H1 (cell line): ENCODE results near the gene NOSIP. TPM values are rescaled to one million over a fixed set of nuclear protein-coding genes. Genes with fewer than 3 reads are reported as not detected.

Source experiments
- CTCF ChIA-PET: fragments of 300-600 bp; sonication (Branson Sonifier 250); formaldehyde crosslinking; loops from one replicate; lab custom pipeline; 2021; ENCODE audit not compliant: partially characterized antibody; lab: Charles Lee
- POLR2A ChIA-PET: fragments of 300-600 bp; sonication (Branson Sonifier 250); formaldehyde crosslinking; loops from one replicate; lab custom pipeline; 2021; ENCODE audit warnings: inconsistent platforms; ENCODE audit not compliant: partially characterized antibody; lab: Charles Lee
- DNase-seq, 2 experiments: peaks; one replicate each; pipeline versions ENCODE4 v3.0.0 to v3.0.0-alpha.2; 2010 to 2022; ENCODE audit warnings: low spot score in 2 of 2, low read depth in 1 of 2, mixed read lengths in 1 of 2
- FAIRE-seq: peaks from 2 replicates; lab custom pipeline; 2011; peaks lifted over from hg19 to GRCh38; lab: Jason Lieb, UNC
- H2AFZ ChIP-seq: 2 replicates; pipeline ENCODE4 v1.8.1; 2012; ENCODE audit warnings: low read length, inconsistent platforms
- H2AK5ac ChIP-seq: 2 replicates; pipeline ENCODE4 v1.6.1; 2013; ENCODE audit warnings: low read depth, low read length
- H2BK120ac ChIP-seq: replicated peaks from 2 replicates; pipeline ENCODE3; 2013; ENCODE audit warnings: low read depth, low read length, inconsistent platforms
- H2BK12ac ChIP-seq: 2 replicates; pipeline ENCODE4 v1.6.1; 2013; ENCODE audit warnings: low read depth, low read length
- H2BK15ac ChIP-seq: 2 replicates; pipeline ENCODE4 v1.6.1; 2013; ENCODE audit warnings: low read length
- H2BK20ac ChIP-seq: 2 replicates; pipeline ENCODE4 v1.6.1; 2013; ENCODE audit warnings: low read length
- H2BK5ac ChIP-seq: 2 replicates; pipeline ENCODE4 v1.6.1; 2013; ENCODE audit warnings: low read depth, low read length
- H3K14ac ChIP-seq: 2 replicates; pipeline ENCODE4 v1.6.1; 2013; ENCODE audit warnings: inconsistent platforms; ENCODE audit not compliant: insufficient read length
- H3K18ac ChIP-seq: 2 replicates; pipeline ENCODE4 v1.6.1; 2013; ENCODE audit warnings: low read length; ENCODE audit errors: extremely low read depth
- H3K23ac ChIP-seq: 2 replicates; pipeline ENCODE4 v1.6.1; 2013; ENCODE audit warnings: inconsistent platforms; ENCODE audit not compliant: insufficient read length
- H3K23me2 ChIP-seq: 2 replicates; pipeline ENCODE4 v1.6.1; 2013; ENCODE audit warnings: low read depth, low read length
- H3K27ac ChIP-seq: 2 replicates; pipeline ENCODE4 v1.6.1; 2011; ENCODE audit warnings: low read depth, low read length, inconsistent platforms
- H3K27me3 ChIP-seq, 4 experiments: replicated peaks in 1 of 4; 1 replicate in 1 of 4; 2 replicates in 3 of 4; pipeline versions ENCODE4 v1.6.1 to v1.8.1; 2011 to 2013; ENCODE audit warnings: low read length in 3 of 4, mild to moderate bottlenecking in 3 of 4, inconsistent platforms in 2 of 4, mixed read lengths in 2 of 4, moderate library complexity in 1 of 4; ENCODE audit not compliant: control insufficient read depth in 3 of 4, insufficient read depth in 3 of 4; ENCODE audit errors: extremely low read depth in 1 of 4
- H3K36me3 ChIP-seq, 4 experiments: 2 replicates each; pipeline versions ENCODE4 v1.6.1 to v1.8.1; 2011 to 2013; ENCODE audit warnings: mild to moderate bottlenecking in 4 of 4, low read length in 3 of 4, moderate library complexity in 2 of 4, control low read depth in 1 of 4, inconsistent platforms in 1 of 4; ENCODE audit not compliant: insufficient read depth in 4 of 4, control insufficient read depth in 2 of 4
- H3K4ac ChIP-seq: replicated peaks from 2 replicates; pipeline ENCODE3; 2013; ENCODE audit warnings: low read length, low read depth, mixed read lengths, inconsistent platforms; ENCODE audit not compliant: insufficient read length
- H3K4me1 ChIP-seq, 4 experiments: replicated peaks in 1 of 4; 1 replicate in 1 of 4; 2 replicates in 3 of 4; pipeline versions ENCODE4 v1.6.1 to v1.8.1; 2011 to 2013; ENCODE audit warnings: low read length in 3 of 4, inconsistent platforms in 2 of 4, mixed read lengths in 1 of 4; ENCODE audit not compliant: insufficient read depth in 4 of 4, control insufficient read depth in 3 of 4
- H3K4me2 ChIP-seq, 2 experiments: 2 replicates each; pipeline versions ENCODE4 v1.6.1 to v1.8.1; 2011 to 2013; ENCODE audit warnings: low read depth in 2 of 2, low read length in 2 of 2, control low read depth in 1 of 2, inconsistent platforms in 1 of 2, mild to moderate bottlenecking in 1 of 2; ENCODE audit not compliant: insufficient read depth in 1 of 2
- H3K4me3 ChIP-seq, 4 experiments: fragments of 200-600, 300-600 bp in 1 of 4; sonication (generic), shearing (Covaris generic), sonication (Bioruptor Twin) in 1 of 4; 2 replicates each; pipeline versions ENCODE4 v1.5.1 to v1.8.1; 2011 to 2016; ENCODE audit warnings: low read length in 4 of 4, low read depth in 3 of 4, control low read depth in 2 of 4, inconsistent platforms in 2 of 4, mild to moderate bottlenecking in 2 of 4, mixed read lengths in 1 of 4, moderate library complexity in 1 of 4; ENCODE audit not compliant: insufficient read depth in 2 of 4; ENCODE audit errors: extremely low read depth in 1 of 4
- H3K56ac ChIP-seq: replicated peaks from 2 replicates; pipeline ENCODE3; 2013; ENCODE audit warnings: low read depth, mild to moderate bottlenecking, mixed read lengths, low read length, inconsistent platforms; ENCODE audit not compliant: insufficient read length
- H3K79me1 ChIP-seq: 2 replicates; pipeline ENCODE4 v1.6.1; 2013; ENCODE audit warnings: low read depth, low read length, control low read depth
- H3K79me2 ChIP-seq, 2 experiments: 2 replicates each; pipeline versions ENCODE4 v1.6.1 to v1.8.1; 2012 to 2013; ENCODE audit warnings: low read length in 2 of 2, mild to moderate bottlenecking in 2 of 2, inconsistent platforms in 1 of 2; ENCODE audit not compliant: insufficient read depth in 2 of 2, control insufficient read depth in 1 of 2
- H3K9ac ChIP-seq, 4 experiments: replicated peaks in 1 of 4; 1 replicate in 1 of 4; 2 replicates in 3 of 4; pipeline versions ENCODE4 v1.6.1 to v1.8.1; 2011 to 2013; ENCODE audit warnings: low read depth in 3 of 4, low read length in 3 of 4, control low read depth in 2 of 4, mild to moderate bottlenecking in 2 of 4, moderate library complexity in 2 of 4, inconsistent platforms in 1 of 4; ENCODE audit errors: extremely low read depth in 1 of 4
- H3K9me3 ChIP-seq, 2 experiments: 2 replicates each; pipeline versions ENCODE4 v1.6.1 to v1.8.1; 2012 to 2013; ENCODE audit warnings: mild to moderate bottlenecking in 2 of 2, moderate library complexity in 2 of 2, control low read depth in 1 of 2, inconsistent platforms in 1 of 2, low read depth in 1 of 2, low read length in 1 of 2, mixed read lengths in 1 of 2; ENCODE audit not compliant: insufficient read depth in 2 of 2
- H4K20me1 ChIP-seq, 2 experiments: replicated peaks in 1 of 2; 2 replicates each; pipeline versions ENCODE3 to v1.8.1; 2011 to 2013; ENCODE audit warnings: inconsistent platforms in 2 of 2, low read length in 2 of 2, mild to moderate bottlenecking in 1 of 2; ENCODE audit not compliant: insufficient read depth in 2 of 2, control insufficient read depth in 1 of 2
- H4K5ac ChIP-seq: 2 replicates; pipeline ENCODE4 v1.6.1; 2013; ENCODE audit warnings: low read length, low read depth, mixed read lengths, inconsistent platforms; ENCODE audit not compliant: insufficient read length
- H4K8ac ChIP-seq: 2 replicates; pipeline ENCODE4 v1.8.0; 2013; ENCODE audit warnings: mild to moderate bottlenecking, moderate library complexity, low read length, inconsistent platforms; ENCODE audit not compliant: insufficient read depth; ENCODE audit errors: extremely low read depth
- H4K91ac ChIP-seq: replicated peaks from 2 replicates; pipeline ENCODE3; 2013; ENCODE audit warnings: low read length, mixed read lengths, inconsistent platforms; ENCODE audit not compliant: insufficient read length
- CBX5 ChIP-seq: fragments of 300-800, 300-1000 bp; sonication (generic); IDR thresholded peaks from 2 replicates; pipeline ENCODE4 v1.7.1; 2016; ENCODE audit warnings: antibody characterized with exemption, low read length, low read depth
- CHD2 ChIP-seq: IDR thresholded peaks from 2 replicates; pipeline ENCODE4 v1.6.1; 2012; ENCODE audit warnings: low read length, improper control_type of control experiment
- EP300 ChIP-seq, 2 experiments: IDR thresholded peaks; 1 replicate in 1 of 2; 2 replicates in 1 of 2; pipeline ENCODE4 v1.6.1; 2011 to 2012; ENCODE audit warnings: low read depth in 2 of 2, low read length in 2 of 2, mild to moderate bottlenecking in 2 of 2, borderline replicate concordance in 1 of 2, inconsistent platforms in 1 of 2, moderate library complexity in 1 of 2
- SIN3A ChIP-seq, 2 experiments: IDR thresholded peaks in 1 of 2; conservative IDR thresholded peaks in 1 of 2; 2 replicates each; pipeline ENCODE4 v1.6.1; 2011 to 2012; ENCODE audit warnings: low read length in 2 of 2, improper control_type of control experiment in 1 of 2, low read depth in 1 of 2, mild to moderate bottlenecking in 1 of 2
- TBP ChIP-seq: IDR thresholded peaks from 2 replicates; pipeline ENCODE4 v1.6.1; 2011; ENCODE audit warnings: low read depth, low read length, improper control_type of control experiment
- WGBS, 2 experiments: shearing (Covaris generic) in 1 of 2; methylation state at CpG; one replicate each; pipeline versions ENCODE4 v1.1.6 to v1.1.7; 2013 to 2015; ENCODE audit warnings: low lambda C conversion rate in 2 of 2, mixed read lengths in 2 of 2, inconsistent platforms in 1 of 2, low coverage in 1 of 2, missing lambda C conversion rate in 1 of 2; ENCODE audit not compliant: insufficient replicate concordance in 2 of 2, insufficient coverage in 1 of 2, insufficient read length in 1 of 2; ENCODE audit errors: extremely low coverage in 1 of 2, missing lambda C conversion rate in 1 of 2; 5-methylcytosine and 5-hydroxymethylcytosine counted together
- polyA plus RNA-seq, 7 experiments: library from polyadenylated mRNA; depleted of rRNA in 3 of 7; stranded (reverse) in 5 of 7; unstranded in 2 of 7; fragments of >200 nt in 5 of 7; fragments of 200-250 nt in 2 of 7; gene quantifications; 1 replicate in 5 of 7; 2 replicates in 1 of 7; 4 replicates in 1 of 7; pipeline versions ENCODE4 v1.2.1 to v1.2.3, GENCODE V29; 2011 to 2013; ENCODE audit warnings: missing spikeins in 2 of 7, mixed read lengths in 2 of 7
- total RNA-seq: library from RNA; stranded (reverse); fragmentation: NEBNext Ultra II Directional; extraction: Animal tissue kit (Norgen Biotek cat#: 25700); gene quantifications from 2 replicates; pipeline ENCODE4 v1.2.1, GENCODE V29; 2021

Gene NOSIP
- total and polyA plus RNA-seq, 2 of the 8 experiments (the other 6 are each of a cell fraction or from before 2014, with no cell fraction given): 85.1 to 192 TPM

GRCh38 chr19:49597703-49597974 lies 17.3 kb upstream of the NOSIP start:
- Histone ChIP-seq H3K4me2 (no peak overlapping the region), H3K4me3 (no peak overlapping the region), H4K5ac (no peak overlapping the region), H4K8ac (peak overlapping the region; percentile 31; the same call in 1 of the 2 replicates), H3K79me1 (peaks cover 8% of the 10 kb centered on the region), H3K27ac (no peak overlapping the region), H3K23ac (no peak overlapping the region), H3K14ac (no peak overlapping the region), H4K91ac (no peak overlapping the region), H2BK20ac (no peak overlapping the region), H3K56ac (no peak overlapping the region), H2AFZ (no peak overlapping the region), H2AK5ac (no peak overlapping the region), H3K27me3 (no peaks in the 10 kb centered on the region), H3K36me3 (peaks cover 24 to 81% (median 61%) of the 10 kb centered on the region in 4 experiments), H3K9ac (no peak overlapping the region), H2BK12ac (no peak overlapping the region), H2BK120ac (no peak overlapping the region), H2BK5ac (no peak overlapping the region), H3K18ac (no peak overlapping the region), H3K79me2 (peaks cover 8 to 54% of the 10 kb centered on the region in 2 experiments; a peak in 3 of 4 replicates), H3K9me3 (no peaks in the 10 kb centered on the region)
- CTCF ChIA-PET: interaction anchor here (1.0 to 2.0 kb wide), 6 partner anchors 11 to 76 kb away, joined by 3 to 6 read pairs (median 4); partner anchors contain the start of gene NOSIP
- no peak for DNase-seq
- FAIRE-seq: no peak
- TF ChIP-seq TBP (no peak), EP300 (IDR thresholded peaks at IDR 0.05; ENCODE audit: borderline replicate concordance in 1 of 2, low read depth in 2 of 2, low read length in 2 of 2) (no peak), CBX5 (no peak), SIN3A (conservative IDR thresholded peaks at IDR 0.05 in 1 of 2, IDR thresholded peaks at IDR 0.05 in 1 of 2; ENCODE audit: low read depth in 1 of 2, low read length in 2 of 2) (no peak), CHD2 (no peak)
- TF ChIP-seq, all 59 proteins: peak for 0
- H2BK15ac ChIP-seq: no peak overlapping the region
- H3K4me1 ChIP-seq: peaks cover 0 to 5% (median 4%) of the 10 kb centered on the region in 4 experiments; a peak in 4 of 7 replicates
- H3K23me2 ChIP-seq: peaks cover 5% of the 10 kb centered on the region
- no peak overlapping the region for H3K4ac ChIP-seq
- POLR2A ChIA-PET: interaction anchor here (1.0 to 37.8 kb wide), 3 partner anchors 26 to 72 kb away, joined by 4 to 840 read pairs (median 5); partner anchors contain the start of genes RRAS and SCAF1
- 100% methylated on average over 12 of the region's 29 CpGs; no CpG with 5 or more reads in 1 of the 2 experiments for WGBS, 2 experiments
- H4K20me1 ChIP-seq: peaks cover 6 to 17% of the 10 kb centered on the region in 2 experiments
